Measurements from ENCODE around the gene HNRNPH1. TPM values are rescaled to one million over a fixed set of nuclear protein-coding genes. Genes with fewer than 3 reads are reported as not detected.

Gene HNRNPH1
- total and polyA plus RNA-seq, 2 of the 8 experiments (the other 6 are each of a cell fraction or from before 2014, with no cell fraction given), result 170 to 735 TPM

DNA sequence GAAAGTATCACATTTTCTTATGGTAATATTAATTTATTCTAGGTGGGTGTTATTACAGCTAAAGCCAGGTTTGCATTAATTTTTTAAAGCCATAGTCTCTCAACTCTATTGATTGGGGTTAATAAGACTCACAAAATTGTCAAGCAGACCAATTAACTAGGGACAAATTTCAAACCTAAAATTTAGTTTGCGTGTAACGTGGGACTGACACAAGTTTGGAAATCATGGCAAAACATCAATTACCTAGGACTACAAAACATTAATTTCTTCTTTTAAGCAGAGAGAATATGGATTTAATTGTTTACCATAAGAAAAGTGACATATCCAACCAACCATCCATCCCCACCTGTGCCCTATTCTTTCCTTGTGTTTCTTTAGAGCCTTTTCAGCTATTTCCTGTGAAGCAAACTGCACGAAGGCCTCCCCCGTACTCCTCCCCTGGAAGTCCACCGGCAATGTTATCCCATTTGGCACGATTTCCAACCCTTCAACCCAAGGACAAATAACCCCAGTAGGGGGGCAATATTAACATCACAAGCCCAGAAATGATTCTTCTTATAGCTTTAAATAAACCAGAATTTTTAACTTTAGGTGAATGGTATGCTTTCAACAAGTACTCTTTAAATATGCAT, 4.4 kb downstream of the HNRNPH1 start (continued):
- TF ChIP-seq, protein P1, sequence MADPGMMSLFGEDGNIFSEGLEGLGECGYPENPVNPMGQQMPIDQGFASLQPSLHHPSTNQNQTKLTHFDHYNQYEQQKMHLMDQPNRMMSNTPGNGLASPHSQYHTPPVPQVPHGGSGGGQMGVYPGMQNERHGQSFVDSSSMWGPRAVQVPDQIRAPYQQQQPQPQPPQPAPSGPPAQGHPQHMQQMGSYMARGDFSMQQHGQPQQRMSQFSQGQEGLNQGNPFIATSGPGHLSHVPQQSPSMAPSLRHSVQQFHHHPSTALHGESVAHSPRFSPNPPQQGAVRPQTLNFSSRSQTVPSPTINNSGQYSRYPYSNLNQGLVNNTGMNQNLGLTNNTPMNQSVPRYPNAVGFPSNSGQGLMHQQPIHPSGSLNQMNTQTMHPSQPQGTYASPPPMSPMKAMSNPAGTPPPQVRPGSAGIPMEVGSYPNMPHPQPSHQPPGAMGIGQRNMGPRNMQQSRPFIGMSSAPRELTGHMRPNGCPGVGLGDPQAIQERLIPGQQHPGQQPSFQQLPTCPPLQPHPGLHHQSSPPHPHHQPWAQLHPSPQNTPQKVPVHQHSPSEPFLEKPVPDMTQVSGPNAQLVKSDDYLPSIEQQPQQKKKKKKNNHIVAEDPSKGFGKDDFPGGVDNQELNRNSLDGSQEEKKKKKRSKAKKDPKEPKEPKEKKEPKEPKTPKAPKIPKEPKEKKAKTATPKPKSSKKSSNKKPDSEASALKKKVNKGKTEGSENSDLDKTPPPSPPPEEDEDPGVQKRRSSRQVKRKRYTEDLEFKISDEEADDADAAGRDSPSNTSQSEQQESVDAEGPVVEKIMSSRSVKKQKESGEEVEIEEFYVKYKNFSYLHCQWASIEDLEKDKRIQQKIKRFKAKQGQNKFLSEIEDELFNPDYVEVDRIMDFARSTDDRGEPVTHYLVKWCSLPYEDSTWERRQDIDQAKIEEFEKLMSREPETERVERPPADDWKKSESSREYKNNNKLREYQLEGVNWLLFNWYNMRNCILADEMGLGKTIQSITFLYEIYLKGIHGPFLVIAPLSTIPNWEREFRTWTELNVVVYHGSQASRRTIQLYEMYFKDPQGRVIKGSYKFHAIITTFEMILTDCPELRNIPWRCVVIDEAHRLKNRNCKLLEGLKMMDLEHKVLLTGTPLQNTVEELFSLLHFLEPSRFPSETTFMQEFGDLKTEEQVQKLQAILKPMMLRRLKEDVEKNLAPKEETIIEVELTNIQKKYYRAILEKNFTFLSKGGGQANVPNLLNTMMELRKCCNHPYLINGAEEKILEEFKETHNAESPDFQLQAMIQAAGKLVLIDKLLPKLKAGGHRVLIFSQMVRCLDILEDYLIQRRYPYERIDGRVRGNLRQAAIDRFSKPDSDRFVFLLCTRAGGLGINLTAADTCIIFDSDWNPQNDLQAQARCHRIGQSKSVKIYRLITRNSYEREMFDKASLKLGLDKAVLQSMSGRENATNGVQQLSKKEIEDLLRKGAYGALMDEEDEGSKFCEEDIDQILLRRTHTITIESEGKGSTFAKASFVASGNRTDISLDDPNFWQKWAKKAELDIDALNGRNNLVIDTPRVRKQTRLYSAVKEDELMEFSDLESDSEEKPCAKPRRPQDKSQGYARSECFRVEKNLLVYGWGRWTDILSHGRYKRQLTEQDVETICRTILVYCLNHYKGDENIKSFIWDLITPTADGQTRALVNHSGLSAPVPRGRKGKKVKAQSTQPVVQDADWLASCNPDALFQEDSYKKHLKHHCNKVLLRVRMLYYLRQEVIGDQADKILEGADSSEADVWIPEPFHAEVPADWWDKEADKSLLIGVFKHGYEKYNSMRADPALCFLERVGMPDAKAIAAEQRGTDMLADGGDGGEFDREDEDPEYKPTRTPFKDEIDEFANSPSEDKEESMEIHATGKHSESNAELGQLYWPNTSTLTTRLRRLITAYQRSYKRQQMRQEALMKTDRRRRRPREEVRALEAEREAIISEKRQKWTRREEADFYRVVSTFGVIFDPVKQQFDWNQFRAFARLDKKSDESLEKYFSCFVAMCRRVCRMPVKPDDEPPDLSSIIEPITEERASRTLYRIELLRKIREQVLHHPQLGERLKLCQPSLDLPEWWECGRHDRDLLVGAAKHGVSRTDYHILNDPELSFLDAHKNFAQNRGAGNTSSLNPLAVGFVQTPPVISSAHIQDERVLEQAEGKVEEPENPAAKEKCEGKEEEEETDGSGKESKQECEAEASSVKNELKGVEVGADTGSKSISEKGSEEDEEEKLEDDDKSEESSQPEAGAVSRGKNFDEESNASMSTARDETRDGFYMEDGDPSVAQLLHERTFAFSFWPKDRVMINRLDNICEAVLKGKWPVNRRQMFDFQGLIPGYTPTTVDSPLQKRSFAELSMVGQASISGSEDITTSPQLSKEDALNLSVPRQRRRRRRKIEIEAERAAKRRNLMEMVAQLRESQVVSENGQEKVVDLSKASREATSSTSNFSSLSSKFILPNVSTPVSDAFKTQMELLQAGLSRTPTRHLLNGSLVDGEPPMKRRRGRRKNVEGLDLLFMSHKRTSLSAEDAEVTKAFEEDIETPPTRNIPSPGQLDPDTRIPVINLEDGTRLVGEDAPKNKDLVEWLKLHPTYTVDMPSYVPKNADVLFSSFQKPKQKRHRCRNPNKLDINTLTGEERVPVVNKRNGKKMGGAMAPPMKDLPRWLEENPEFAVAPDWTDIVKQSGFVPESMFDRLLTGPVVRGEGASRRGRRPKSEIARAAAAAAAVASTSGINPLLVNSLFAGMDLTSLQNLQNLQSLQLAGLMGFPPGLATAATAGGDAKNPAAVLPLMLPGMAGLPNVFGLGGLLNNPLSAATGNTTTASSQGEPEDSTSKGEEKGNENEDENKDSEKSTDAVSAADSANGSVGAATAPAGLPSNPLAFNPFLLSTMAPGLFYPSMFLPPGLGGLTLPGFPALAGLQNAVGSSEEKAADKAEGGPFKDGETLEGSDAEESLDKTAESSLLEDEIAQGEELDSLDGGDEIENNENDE (IDR thresholded peaks at IDR 0.05; ENCODE audit: insufficient replicate concordance, low read length), result no peak
- TF ChIP-seq CREB1 (IDR thresholded peaks at IDR 0.05) (no peak), POLR2AphosphoS5 (IDR thresholded peaks at IDR 0.05; ENCODE audit: low read depth, low read length) (0 out of 2 replicates have a peak, but pooled peaks have one; percentile 44), SIRT6 (IDR thresholded peaks at IDR 0.05; ENCODE audit: low read length) (no peak), POLR2A (IDR thresholded peaks at IDR 0.05; ENCODE audit: control extremely low read depth in 1 of 2, low read depth in 2 of 2, low read length in 2 of 2) (peak; percentile 7 to 59), CBX5 (IDR thresholded peaks at IDR 0.05; ENCODE audit: low read depth, low read length) (no peak)

Data from H1 (cell line).